Panc1 (cell line): ENCODE results near the gene NEXN. TPM values are rescaled to one million over a fixed set of nuclear protein-coding genes. Genes with fewer than 3 reads are reported as not detected.

ENCODE experiments used
- ATAC-seq: fragments of 200-7000 bp; cut with Tn5 transposase; 2 replicates; pipeline ENCODE4 v1.9.1; 2020; ENCODE audit warnings: mild to moderate bottlenecking, moderate library complexity
- BruUV-seq: library from RNA; stranded (reverse); fragments of 400-500 nt; replicated peaks from 2 replicates; lab custom pipeline; 2021; lab: Mats Ljungman, UMichigan
- CTCF ChIA-PET: fragments of 300-600 bp; sonication (Branson Sonifier 250); formaldehyde crosslinking; loops from one replicate; lab custom pipeline; 2022; ENCODE audit warnings: antibody characterized with exemption; lab: Charles Lee
- POLR2A ChIA-PET: fragments of 300-600 bp; sonication (Branson Sonifier 250); formaldehyde crosslinking; loops from one replicate; lab custom pipeline; 2022; ENCODE audit warnings: antibody characterized with exemption; lab: Charles Lee
- DNase-seq: peaks from one replicate; pipeline ENCODE4 v3.0.0-alpha.2; 2010; ENCODE audit warnings: low read depth, low spot score
- H3K27ac ChIP-seq: 2 replicates; pipeline ENCODE4 v1.5.1; 2011; ENCODE audit warnings: mild to moderate bottlenecking, low read length, inconsistent platforms
- H3K27me3 ChIP-seq: fragments of 200-500 bp; sonication (Bioruptor generic); 2 replicates; pipeline ENCODE4 v1.6.0; 2014; ENCODE audit warnings: low read length, inconsistent platforms; ENCODE audit not compliant: control insufficient read depth, insufficient read depth
- H3K36me3 ChIP-seq: fragments of 200-500 bp; sonication (Bioruptor generic); 2 replicates; pipeline ENCODE4 v1.5.1; 2014; ENCODE audit warnings: inconsistent platforms, mild to moderate bottlenecking, low read length, moderate library complexity; ENCODE audit not compliant: control insufficient read depth, insufficient read depth
- H3K4me1 ChIP-seq: 2 replicates; pipeline ENCODE4 v1.5.1; 2011; ENCODE audit warnings: inconsistent platforms, mild to moderate bottlenecking, low read length, moderate library complexity; ENCODE audit not compliant: control insufficient read depth, insufficient read depth
- H3K4me3 ChIP-seq, 2 experiments: 2 replicates each; pipeline ENCODE4 v1.5.1; 2011 to 2012; ENCODE audit warnings: low read depth in 2 of 2, low read length in 2 of 2, mild to moderate bottlenecking in 2 of 2, inconsistent platforms in 1 of 2, moderate library complexity in 1 of 2
- H3K9me3 ChIP-seq: fragments of 200-500 bp; sonication (Bioruptor generic); 2 replicates; pipeline ENCODE4 v1.5.1; 2014; ENCODE audit warnings: low read depth, mild to moderate bottlenecking, inconsistent platforms, low read length, moderate library complexity; ENCODE audit not compliant: control insufficient read depth, insufficient read depth
- POLR2AphosphoS5 ChIP-seq: IDR thresholded peaks from 2 replicates; pipeline ENCODE4 v1.6.1; 2012; ENCODE audit warnings: mild to moderate bottlenecking, low read depth, low read length, moderate library complexity
- REST ChIP-seq, 2 experiments: IDR thresholded peaks; 2 replicates each; pipeline ENCODE4 v1.6.1; 2011 to 2012; ENCODE audit warnings: low read depth in 2 of 2, control low read depth in 1 of 2, low read length in 1 of 2, mild to moderate bottlenecking in 1 of 2, moderate library complexity in 1 of 2; ENCODE audit not compliant: insufficient read depth in 1 of 2
- SIN3A ChIP-seq: IDR thresholded peaks from 2 replicates; pipeline ENCODE4 v1.6.1; 2012; ENCODE audit warnings: low read depth, mild to moderate bottlenecking, low read length, moderate library complexity, borderline replicate concordance; ENCODE audit not compliant: insufficient read depth
- TCF7L2 ChIP-seq: IDR thresholded peaks from 2 replicates; pipeline ENCODE4 v1.6.1; 2011; ENCODE audit warnings: mild to moderate bottlenecking, low read depth, low read length, inconsistent platforms
- in situ Hi-C: cut with HindIII; loops from 2 replicates; pipeline ENCODE4 v1.10.0; 2016; ENCODE audit warnings: low sequenced_read_pairs, low pct_unique_long_range_greater_than_20kb
- intact Hi-C: fragments of 100-400 bp; cut with micrococcal nuclease; formaldehyde crosslinking; loops from one replicate; pipeline ENCODE4 v1.10.0; 2022; ENCODE audit not compliant: unreplicated experiment
- total RNA-seq: library from RNA; stranded (reverse); gene quantifications from one replicate; pipeline ENCODE4 v1.2.1, GENCODE V29; 2021; ENCODE audit not compliant: unreplicated experiment
- TF ChIP-seq, protein P1 (sequence below): fragments of 450-650 bp; IDR thresholded peaks from 2 replicates; pipeline ENCODE4 v1.5.1; 2017; ENCODE audit warnings: mild to moderate bottlenecking

The NEXN gene
- total RNA-seq, 1 experiment from 2014 or later: 5.4 TPM

- in situ Hi-C loops: no loop called here
- ATAC-seq: no peak
- POLR2A ChIA-PET: no interaction called here
- Histone ChIP-seq H3K27ac (no peak overlapping the region), H3K4me3 (no peak overlapping the region), H3K27me3 (no peaks in the 10 kb centered on the region), H3K36me3 (no peaks in the 10 kb centered on the region), H3K9me3 (no peaks in the 10 kb centered on the region), H3K4me1 (no peaks in the 10 kb centered on the region)
- TF ChIP-seq SIN3A (no peak), TCF7L2 (no peak), REST (IDR thresholded peaks at IDR 0.05; ENCODE audit: insufficient read depth in 1 of 2, low read depth in 2 of 2, low read length in 1 of 2) (no peak), POLR2AphosphoS5 (no peak)
- TF ChIP-seq, protein P1, sequence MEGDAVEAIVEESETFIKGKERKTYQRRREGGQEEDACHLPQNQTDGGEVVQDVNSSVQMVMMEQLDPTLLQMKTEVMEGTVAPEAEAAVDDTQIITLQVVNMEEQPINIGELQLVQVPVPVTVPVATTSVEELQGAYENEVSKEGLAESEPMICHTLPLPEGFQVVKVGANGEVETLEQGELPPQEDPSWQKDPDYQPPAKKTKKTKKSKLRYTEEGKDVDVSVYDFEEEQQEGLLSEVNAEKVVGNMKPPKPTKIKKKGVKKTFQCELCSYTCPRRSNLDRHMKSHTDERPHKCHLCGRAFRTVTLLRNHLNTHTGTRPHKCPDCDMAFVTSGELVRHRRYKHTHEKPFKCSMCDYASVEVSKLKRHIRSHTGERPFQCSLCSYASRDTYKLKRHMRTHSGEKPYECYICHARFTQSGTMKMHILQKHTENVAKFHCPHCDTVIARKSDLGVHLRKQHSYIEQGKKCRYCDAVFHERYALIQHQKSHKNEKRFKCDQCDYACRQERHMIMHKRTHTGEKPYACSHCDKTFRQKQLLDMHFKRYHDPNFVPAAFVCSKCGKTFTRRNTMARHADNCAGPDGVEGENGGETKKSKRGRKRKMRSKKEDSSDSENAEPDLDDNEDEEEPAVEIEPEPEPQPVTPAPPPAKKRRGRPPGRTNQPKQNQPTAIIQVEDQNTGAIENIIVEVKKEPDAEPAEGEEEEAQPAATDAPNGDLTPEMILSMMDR: no peak
- BruUV-seq: no TSS peak
- no peak for DNase-seq
- CTCF ChIA-PET: no interaction called here
- intact Hi-C loops: no loop called here
These were observed 103.2 kb downstream of the NEXN start for GRCh38 chr1:77991638-77992037.

Other genes with a start within 250 kb of the NEXN start
- gene ZZZ3, start 206.0 kb upstream of the NEXN start, total RNA-seq: 52.6 TPM
- gene USP33, start 128.8 kb upstream of the NEXN start, total RNA-seq: 52.2 TPM
- gene MIGA1, start 109.0 kb upstream of the NEXN start, total RNA-seq: 14.4 TPM
- 150 TPM for gene FUBP1, start 90.4 kb downstream of the NEXN start, total RNA-seq
- 14.9 TPM for gene DNAJB4, start 116.3 kb downstream of the NEXN start, total RNA-seq
- gene GIPC2, start 157.3 kb downstream of the NEXN start, total RNA-seq: 0.26 TPM